ENCODE measurements around the gene ZNF283. TPM values are rescaled to one million over a fixed set of nuclear protein-coding genes. Genes with fewer than 3 reads are reported as not detected.
A peak's percentile ranks its signal among the peaks of the same experiment; 100 is the strongest.

ZNF283 gene
- total and polyA plus RNA-seq, 9 of the 15 experiments (the other 6 are each of a cell fraction or from before 2014, with no cell fraction given) = 6.0 to 19.5 (median 9.8) TPM

DNA sequence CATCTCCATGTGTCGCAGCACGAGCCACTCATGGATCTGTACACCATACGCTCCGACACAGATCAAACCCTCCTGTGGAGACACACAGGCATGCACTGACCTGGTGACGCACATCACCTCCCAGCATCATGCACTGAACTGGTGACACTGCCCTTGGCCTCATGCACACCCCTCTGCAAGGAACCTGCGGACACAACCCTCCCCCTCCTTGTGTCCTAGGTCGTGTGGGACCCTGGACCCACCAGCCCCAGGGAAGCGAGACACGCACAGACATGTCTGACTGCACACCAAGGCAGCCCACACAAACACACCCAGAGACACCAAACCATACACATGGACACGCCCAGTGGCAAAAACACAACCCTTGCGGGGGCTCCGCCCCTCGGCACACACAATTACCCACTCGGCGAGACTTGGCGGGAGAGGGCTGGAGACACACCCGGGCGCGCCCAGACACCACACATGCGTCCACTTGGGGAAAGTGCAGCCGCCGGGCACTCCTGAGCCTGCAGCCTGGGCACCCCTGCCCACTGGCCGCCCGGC is 44.4 kb upstream of the ZNF283 start (continued):
- no peak for TF ChIP-seq FOXK1 (CRISPR knock-in tag; IDR thresholded peaks at IDR 0.05; ENCODE audit: borderline replicate concordance)
- TF ChIP-seq BCOR (IDR thresholded peaks at IDR 0.05) = no peak
- TF ChIP-seq RBFOX2 (IDR thresholded peaks at IDR 0.05; ENCODE audit: low read depth, low read length) = peak; percentile 53
- TF ChIP-seq SRSF9 (IDR thresholded peaks at IDR 0.05; ENCODE audit: borderline replicate concordance, low read depth, low read length) = no peak
- TF ChIP-seq ZFP36 (IDR thresholded peaks at IDR 0.05; ENCODE audit: low read depth, low read length, partially characterized antibody) = no peak
- TF ChIP-seq, protein P1, sequence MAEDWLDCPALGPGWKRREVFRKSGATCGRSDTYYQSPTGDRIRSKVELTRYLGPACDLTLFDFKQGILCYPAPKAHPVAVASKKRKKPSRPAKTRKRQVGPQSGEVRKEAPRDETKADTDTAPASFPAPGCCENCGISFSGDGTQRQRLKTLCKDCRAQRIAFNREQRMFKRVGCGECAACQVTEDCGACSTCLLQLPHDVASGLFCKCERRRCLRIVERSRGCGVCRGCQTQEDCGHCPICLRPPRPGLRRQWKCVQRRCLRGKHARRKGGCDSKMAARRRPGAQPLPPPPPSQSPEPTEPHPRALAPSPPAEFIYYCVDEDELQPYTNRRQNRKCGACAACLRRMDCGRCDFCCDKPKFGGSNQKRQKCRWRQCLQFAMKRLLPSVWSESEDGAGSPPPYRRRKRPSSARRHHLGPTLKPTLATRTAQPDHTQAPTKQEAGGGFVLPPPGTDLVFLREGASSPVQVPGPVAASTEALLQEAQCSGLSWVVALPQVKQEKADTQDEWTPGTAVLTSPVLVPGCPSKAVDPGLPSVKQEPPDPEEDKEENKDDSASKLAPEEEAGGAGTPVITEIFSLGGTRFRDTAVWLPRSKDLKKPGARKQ (CRISPR knock-in tag; IDR thresholded peaks at IDR 0.05) = no peak
- TF ChIP-seq DMBX1 (CRISPR knock-in tag; IDR thresholded peaks at IDR 0.05; ENCODE audit: borderline replicate concordance) = peak; percentile 40; the same call in 1 of the 2 replicates
- TF ChIP-seq IRF1 (CRISPR knock-in tag; IDR thresholded peaks at IDR 0.05; ENCODE audit: borderline replicate concordance) = no peak
- TF ChIP-seq ELF1 (tag; IDR thresholded peaks at IDR 0.05) = no peak
- no peak for TF ChIP-seq ZNF395 (CRISPR knock-in tag; IDR thresholded peaks at IDR 0.05)
- no peak for TF ChIP-seq ZFP30 (CRISPR knock-in tag; IDR thresholded peaks at IDR 0.05; ENCODE audit: borderline replicate concordance)
- TF ChIP-seq, protein P2, sequence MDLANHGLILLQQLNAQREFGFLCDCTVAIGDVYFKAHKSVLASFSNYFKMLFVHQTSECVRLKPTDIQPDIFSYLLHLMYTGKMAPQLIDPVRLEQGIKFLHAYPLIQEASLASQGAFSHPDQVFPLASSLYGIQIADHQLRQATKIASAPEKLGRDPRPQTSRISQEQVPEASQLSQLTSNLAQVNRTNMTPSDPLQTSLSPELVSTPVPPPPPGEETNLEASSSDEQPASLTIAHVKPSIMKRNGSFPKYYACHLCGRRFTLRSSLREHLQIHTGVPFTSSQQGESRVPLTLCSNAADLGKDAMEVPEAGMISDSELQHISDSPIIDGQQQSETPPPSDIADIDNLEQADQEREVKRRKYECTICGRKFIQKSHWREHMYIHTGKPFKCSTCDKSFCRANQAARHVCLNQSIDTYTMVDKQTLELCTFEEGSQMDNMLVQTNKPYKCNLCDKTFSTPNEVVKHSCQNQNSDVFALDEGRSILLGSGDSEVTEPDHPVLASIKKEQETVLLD (IDR thresholded peaks at IDR 0.05) = no peak
- no peak for TF ChIP-seq SIX5 (IDR thresholded peaks at IDR 0.05; ENCODE audit: borderline replicate concordance in 1 of 2, insufficient read depth in 1 of 2, low read depth in 1 of 2, low read length in 2 of 2)
- no peak for TF ChIP-seq MTF1 (CRISPR knock-in tag; IDR thresholded peaks at IDR 0.05; ENCODE audit: borderline replicate concordance)
- peak; percentile 20 for TF ChIP-seq RBBP5 (IDR thresholded peaks at IDR 0.05; ENCODE audit: borderline replicate concordance, insufficient read depth, low read length, poor library complexity, severe bottlenecking)
- TF ChIP-seq MCM3 (IDR thresholded peaks at IDR 0.05) = no peak
- TF ChIP-seq SAFB (IDR thresholded peaks at IDR 0.05; ENCODE audit: borderline replicate concordance, low read depth, low read length) = peak; percentile 34; the same call in 1 of the 2 replicates
- no peak for TF ChIP-seq NR4A1 (CRISPR knock-in tag; IDR thresholded peaks at IDR 0.05)
- no peak; the same call in 1 of the 2 replicates for TF ChIP-seq NR4A1 (tag; IDR thresholded peaks at IDR 0.05)
- no peak for TF ChIP-seq DPF2 (IDR thresholded peaks at IDR 0.05)
- TF ChIP-seq CREB5 (CRISPR knock-in tag; IDR thresholded peaks at IDR 0.05) = no peak

Measured in K562 (cell line).